Kidney (tissue), 14 donors: ENCODE results near the gene CARD10. TPM values are rescaled to one million over a fixed set of nuclear protein-coding genes. Genes with fewer than 3 reads are reported as not detected.

Experiments
- DNase-seq, 5 donors: peaks; one replicate each; pipeline ENCODE4 v3.0.0-alpha.2; 2013 to 2020
- FAIRE-seq: peaks from 2 replicates; lab custom pipeline; 2012; peaks lifted over from hg19 to GRCh38; lab: Jason Lieb, UNC
- H3K27ac ChIP-seq, 2 donors: one replicate each; pipeline ENCODE4 v1.7.0; 2013; ENCODE audit warnings: low read depth in 2 of 2, low read length in 2 of 2, inconsistent platforms in 1 of 2
- H3K27me3 ChIP-seq: one replicate; pipeline ENCODE4 v1.7.1; 2013; ENCODE audit warnings: low read length, inconsistent platforms; ENCODE audit not compliant: control insufficient read depth, insufficient read depth
- H3K36me3 ChIP-seq, 3 donors: one replicate each; pipeline versions ENCODE4 v1.7.0 to v1.7.1; 2013; ENCODE audit warnings: low read length in 3 of 3, control low read depth in 1 of 3, inconsistent platforms in 1 of 3; ENCODE audit not compliant: insufficient read depth in 3 of 3, control insufficient read depth in 2 of 3
- H3K4me1 ChIP-seq, 3 donors: one replicate each; pipeline versions ENCODE4 v1.7.0 to v1.7.1; 2013; ENCODE audit warnings: low read length in 3 of 3, inconsistent platforms in 1 of 3, low read depth in 1 of 3; ENCODE audit not compliant: control insufficient read depth in 2 of 3, insufficient read depth in 2 of 3
- H3K4me3 ChIP-seq, 3 donors: one replicate each; pipeline versions ENCODE4 v1.7.0 to v1.8.1; 2013; ENCODE audit warnings: low read length in 3 of 3, control low read depth in 1 of 3, inconsistent platforms in 1 of 3
- H3K9ac ChIP-seq, 3 donors: one replicate each; pipeline versions ENCODE4 v1.7.0 to v1.7.1; 2013; ENCODE audit warnings: low read length in 3 of 3, control low read depth in 1 of 3, inconsistent platforms in 1 of 3
- H3K9me3 ChIP-seq, 3 donors: one replicate each; pipeline versions ENCODE4 v1.7.0 to v1.7.1; 2013; ENCODE audit warnings: low read length in 3 of 3, control low read depth in 1 of 3, inconsistent platforms in 1 of 3; ENCODE audit not compliant: control insufficient read depth in 2 of 3, insufficient read depth in 1 of 3
- CTCF ChIP-seq: IDR thresholded peaks from 3 replicates; pipeline ENCODE4 v1.5.1; 2012; ENCODE audit warnings: mild to moderate bottlenecking, moderate library complexity, borderline replicate concordance; ENCODE audit not compliant: insufficient read depth; ENCODE audit errors: extremely low read depth
- intact Hi-C: fragments of 100-400 bp; cut with DNase I; formaldehyde crosslinking; loops from one replicate; pipeline ENCODE4 v1.11.1; 2022
- polyA plus RNA-seq: library from polyadenylated mRNA; stranded (reverse); fragments of 350-450 nt; fragmentation: Illumina TruSeq; extraction: RNeasy Lipid Tissue Mini Kit (QIAGEN cat#74804); gene quantifications from one replicate; pipeline ENCODE4 v1.2.3, GENCODE V29; 2014; ENCODE audit warnings: low read depth, low replicate concordance; ENCODE audit not compliant: insufficient read depth
- total RNA-seq: library from RNA; stranded (reverse); fragmentation: NEBNext Ultra II Directional; extraction: Animal tissue kit (Norgen Biotek cat#: 25700); gene quantifications from one replicate; pipeline ENCODE4 v1.2.1, GENCODE V29; 2021
- donor health status: control.
- donor health status: control.
- donor health status: control.
- donor health status: control.
- donor health status: control.
- donor health status: DM: yes; HTN: yes; CAD: no.
- donor health status: Normal renal cell carcinoma (clear cell type).

Gene CARD10
- total and polyA plus RNA-seq, 2 donors from 2014 or later: 32.4 to 42.3 TPM

GRCh38 chr22:37559521-37559900 is 40.3 kb upstream of the CARD10 start:
- FAIRE-seq: no peak
- H3K4me3 ChIP-seq: peak overlapping the region; percentile 26 to 52 (median 38)

GRCh38 chr22:37558815-37559214 is 39.6 kb upstream of the CARD10 start:
- no peaks in the 10 kb centered on the region for H3K36me3 ChIP-seq
- no peak for TF ChIP-seq CTCF
- no peaks in the 10 kb centered on the region for H3K9me3 ChIP-seq
- H3K4me3 ChIP-seq: no peak overlapping the region
- no peaks in the 10 kb centered on the region for H3K27me3 ChIP-seq
- DNase-seq (no peak), FAIRE-seq (no peak)
- intact Hi-C loops: no loop called here
- peaks cover 10 to 44% (median 24%) of the 10 kb centered on the region in 3 donors for H3K4me1 ChIP-seq
- H3K27ac ChIP-seq: peak overlapping the region in 1 of 2 donors; percentile 60
- no peak overlapping the region for H3K9ac ChIP-seq

More at GRCh38 chr22:37559521-37559900, 40.3 kb upstream of the CARD10 start:
- no peaks in the 10 kb centered on the region for H3K27me3 ChIP-seq
- peak overlapping the region; percentile 93 to 97 for H3K27ac ChIP-seq
- intact Hi-C loops: no loop called here
- peak overlapping the region in 2 of 3 donors; percentile 63 to 87 for H3K9ac ChIP-seq
- H3K9me3 ChIP-seq: no peaks in the 10 kb centered on the region
- H3K36me3 ChIP-seq: no peaks in the 10 kb centered on the region
- H3K4me1 ChIP-seq: peaks cover 12 to 51% (median 24%) of the 10 kb centered on the region in 3 donors
- no peak for TF ChIP-seq CTCF
- DNase-seq: peak in 1 of 5 donors; percentile 60

DNA sequence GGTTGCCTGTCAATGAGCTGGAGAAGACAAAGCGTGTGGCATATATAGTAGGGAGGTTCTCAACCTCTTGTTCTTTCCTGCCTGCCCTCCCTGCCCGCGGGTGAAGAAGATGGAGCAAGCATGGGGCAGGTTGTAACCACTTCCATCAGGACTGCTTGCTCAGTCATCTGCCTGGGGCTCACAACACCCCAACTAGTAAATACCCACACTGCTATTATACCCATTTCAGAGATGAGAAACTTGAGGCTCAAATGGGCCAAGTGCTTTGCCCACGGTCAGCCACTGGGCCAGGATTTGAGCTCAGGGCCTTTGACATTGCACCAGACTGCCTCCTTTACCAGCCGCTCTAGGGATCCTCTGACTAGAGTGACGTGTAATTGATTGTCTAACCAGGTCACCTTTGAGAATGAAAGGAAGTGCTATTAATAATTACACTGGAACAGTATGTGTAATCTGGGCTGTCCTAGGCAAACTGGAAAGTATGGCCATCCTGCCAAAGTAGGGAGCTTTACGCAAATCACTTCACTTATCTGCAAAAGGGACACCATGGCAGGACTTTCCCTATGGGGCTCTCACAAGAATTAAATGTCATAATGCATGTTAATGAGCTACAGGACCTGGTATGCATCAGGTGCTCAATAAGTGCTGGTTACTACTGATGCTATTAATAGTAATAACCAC is 38.2 kb upstream of the CARD10 start:
- peaks cover 3 to 36% (median 20%) of the 10 kb centered on the region in 3 donors for H3K4me1 ChIP-seq
- no peaks in the 10 kb centered on the region for H3K9me3 ChIP-seq
- no peaks in the 10 kb centered on the region for H3K36me3 ChIP-seq
- no peaks in the 10 kb centered on the region for H3K27me3 ChIP-seq
- peak in 1 of 5 donors; percentile 48 for DNase-seq
- H3K27ac ChIP-seq: peak overlapping the region; percentile 55 to 75
- TF ChIP-seq CTCF: no peak
- intact Hi-C loops: no loop called here
- no peak overlapping the region for H3K9ac ChIP-seq
- FAIRE-seq: no peak
- H3K4me3 ChIP-seq: no peak overlapping the region
